Transverse colon (tissue), 4 donors: ENCODE data around the gene SLC25A2.

Source experiments
- CTCF ChIP-seq, 5 experiments: fragments of 200-600 bp in 3 of 5; fragments of 450-650 bp in 2 of 5; sonication (generic) in 3 of 5; IDR thresholded peaks; 1 replicate in 2 of 5; 2 replicates in 3 of 5; pipeline ENCODE4 v1.5.1; 2016 to 2017; ENCODE audit warnings: antibody characterized with exemption in 5 of 5, inconsistent platforms in 3 of 5, mild to moderate bottlenecking in 2 of 5, moderate library complexity in 1 of 5
- EP300 ChIP-seq: sonication (generic); formaldehyde crosslinking; IDR thresholded peaks from one replicate; pipeline ENCODE4 v1.6.1; 2017; ENCODE audit warnings: antibody characterized with exemption, low read depth
- POLR2A ChIP-seq: fragments of 450-650 bp; IDR thresholded peaks from one replicate; pipeline ENCODE4 v1.6.1; 2016; ENCODE audit warnings: antibody characterized with exemption, mild to moderate bottlenecking, moderate library complexity
- POLR2AphosphoS5 ChIP-seq, 3 donors: sonication (generic); formaldehyde crosslinking; IDR thresholded peaks; one replicate each; pipeline ENCODE4 v1.6.1; 2016; ENCODE audit warnings: antibody characterized with exemption in 3 of 3

- TF ChIP-seq EP300 (no peak), CTCF (IDR thresholded peaks at IDR 0.05) (no peak), POLR2A (no peak), POLR2AphosphoS5 (IDR thresholded peaks at IDR 0.05) (no peak)
Observed at GRCh38 chr5:141258948-141259347, 44.9 kb downstream of the SLC25A2 start.
